NCI-H510A (cell line): Measurements from ENCODE around the gene ECE1.
"Not testable (repeated sequence)": the region's sequence is repeated elsewhere in the genome, so short reads cannot be mapped to it uniquely, and the experiment has no call there.

Experiments
- DNase-seq: peaks from one replicate; lab custom pipeline; 2025; lab: John Stamatoyannopoulos, UW

The ECE1 gene

GRCh38 chr1:21225065-21225464 lies 65.2 kb downstream of the ECE1 start:
- no peak for DNase-seq

- no peak for DNase-seq
These were observed 69.4 kb downstream of the ECE1 start for GRCh38 chr1:21220815-21221214.

- no peak for DNase-seq
These were observed 70.6 kb downstream of the ECE1 start for GRCh38 chr1:21219674-21220073.

- DNase-seq = no peak
These were observed 72.3 kb downstream of the ECE1 start for GRCh38 chr1:21217812-21218596.

- no peak for DNase-seq
These were observed 73.1 kb downstream of the ECE1 start for GRCh38 chr1:21216835-21217811.

GRCh38 chr1:21212126-21212525 lies 78.1 kb downstream of the ECE1 start:
- DNase-seq = no peak

- not testable (repeated sequence) for DNase-seq
These were observed 82.0 kb downstream of the ECE1 start for GRCh38 chr1:21208137-21208700.

GRCh38 chr1:21206117-21206516 lies 84.1 kb downstream of the ECE1 start:
- no peak for DNase-seq

GRCh38 chr1:21205416-21205815 lies 84.8 kb downstream of the ECE1 start:
- DNase-seq = no peak

GRCh38 chr1:21201650-21202049 lies 88.6 kb downstream of the ECE1 start:
- DNase-seq = no peak

GRCh38 chr1:21201238-21201637 lies 89.0 kb downstream of the ECE1 start:
- not testable (repeated sequence) for DNase-seq

- DNase-seq = no peak
These were observed 89.5 kb downstream of the ECE1 start for GRCh38 chr1:21200767-21201166.

- no peak for DNase-seq
These were observed 91.3 kb downstream of the ECE1 start for GRCh38 chr1:21198929-21199328.

- DNase-seq = no peak
These were observed 97.4 kb downstream of the ECE1 start for GRCh38 chr1:21192871-21193270.

- no peak for DNase-seq
These were observed 98.0 kb downstream of the ECE1 start for GRCh38 chr1:21192284-21192683.

GRCh38 chr1:21190771-21191170 lies 99.5 kb downstream of the ECE1 start:
- not testable (repeated sequence) for DNase-seq

- no peak for DNase-seq
These were observed 100.3 kb downstream of the ECE1 start for GRCh38 chr1:21189906-21190500.

- DNase-seq = no peak
These were observed 100.8 kb downstream of the ECE1 start for GRCh38 chr1:21189421-21189820.

- DNase-seq = no peak
These were observed 102.0 kb downstream of the ECE1 start for GRCh38 chr1:21188235-21188634.

GRCh38 chr1:21185221-21185731 lies 105.0 kb downstream of the ECE1 start:
- no peak for DNase-seq

- no peak for DNase-seq
These were observed 106.0 kb downstream of the ECE1 start for GRCh38 chr1:21184276-21184675.

- DNase-seq = no peak
These were observed 108.0 kb downstream of the ECE1 start for GRCh38 chr1:21182181-21182731.
